GM12801 (cell line): ENCODE measurements around the gene CENPS.

ENCODE experiments used
- TF ChIP-seq, protein P1 (sequence below): IDR thresholded peaks from one replicate; pipeline ENCODE4 v1.5.1; 2011; ENCODE audit warnings: control low read depth; ENCODE audit not compliant: insufficient read length; ENCODE audit errors: extremely low read depth

Gene CENPS

DNA sequence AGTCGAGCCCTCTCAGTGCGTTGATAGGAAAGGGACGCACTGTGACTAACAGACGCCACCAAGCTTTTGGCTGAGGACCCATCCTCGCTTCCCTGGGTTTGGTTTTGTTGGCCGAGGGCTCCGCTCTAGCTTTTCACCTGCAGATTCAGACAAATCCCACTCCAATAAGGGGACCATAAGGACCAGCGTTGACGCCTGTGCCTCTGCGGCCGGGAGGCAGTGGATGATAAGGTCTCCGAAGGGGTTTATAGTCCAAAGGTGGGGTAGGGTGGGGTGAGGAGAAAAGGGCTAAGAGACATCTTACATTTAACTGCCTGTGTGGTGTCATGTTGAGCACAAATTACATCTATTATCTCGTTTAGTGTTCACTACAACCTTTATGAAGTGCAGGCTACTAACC is 45.3 kb downstream of the CENPS start:
- TF ChIP-seq, protein P1, sequence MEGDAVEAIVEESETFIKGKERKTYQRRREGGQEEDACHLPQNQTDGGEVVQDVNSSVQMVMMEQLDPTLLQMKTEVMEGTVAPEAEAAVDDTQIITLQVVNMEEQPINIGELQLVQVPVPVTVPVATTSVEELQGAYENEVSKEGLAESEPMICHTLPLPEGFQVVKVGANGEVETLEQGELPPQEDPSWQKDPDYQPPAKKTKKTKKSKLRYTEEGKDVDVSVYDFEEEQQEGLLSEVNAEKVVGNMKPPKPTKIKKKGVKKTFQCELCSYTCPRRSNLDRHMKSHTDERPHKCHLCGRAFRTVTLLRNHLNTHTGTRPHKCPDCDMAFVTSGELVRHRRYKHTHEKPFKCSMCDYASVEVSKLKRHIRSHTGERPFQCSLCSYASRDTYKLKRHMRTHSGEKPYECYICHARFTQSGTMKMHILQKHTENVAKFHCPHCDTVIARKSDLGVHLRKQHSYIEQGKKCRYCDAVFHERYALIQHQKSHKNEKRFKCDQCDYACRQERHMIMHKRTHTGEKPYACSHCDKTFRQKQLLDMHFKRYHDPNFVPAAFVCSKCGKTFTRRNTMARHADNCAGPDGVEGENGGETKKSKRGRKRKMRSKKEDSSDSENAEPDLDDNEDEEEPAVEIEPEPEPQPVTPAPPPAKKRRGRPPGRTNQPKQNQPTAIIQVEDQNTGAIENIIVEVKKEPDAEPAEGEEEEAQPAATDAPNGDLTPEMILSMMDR: no peak

DNA sequence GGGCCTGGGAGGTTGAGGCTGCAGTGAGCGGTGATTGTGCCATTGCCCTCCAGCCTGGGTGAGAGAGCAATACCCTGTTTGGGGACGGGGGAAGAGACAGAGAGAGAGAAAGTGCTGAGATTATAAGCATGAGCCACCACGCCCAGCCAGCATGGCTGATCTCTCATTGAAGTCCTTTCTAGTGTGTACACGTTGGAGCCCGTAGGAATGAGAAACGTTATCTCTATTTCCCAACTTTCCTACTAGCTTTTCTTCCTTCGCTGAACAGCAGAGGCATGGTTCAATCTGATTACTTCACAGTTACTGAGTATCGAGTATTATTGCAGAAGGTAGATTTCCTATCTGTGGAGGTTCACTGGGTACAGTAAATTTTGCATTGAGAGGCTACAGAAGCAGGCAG is 49.1 kb downstream of the CENPS start:
- TF ChIP-seq, protein P1: no peak

DNA sequence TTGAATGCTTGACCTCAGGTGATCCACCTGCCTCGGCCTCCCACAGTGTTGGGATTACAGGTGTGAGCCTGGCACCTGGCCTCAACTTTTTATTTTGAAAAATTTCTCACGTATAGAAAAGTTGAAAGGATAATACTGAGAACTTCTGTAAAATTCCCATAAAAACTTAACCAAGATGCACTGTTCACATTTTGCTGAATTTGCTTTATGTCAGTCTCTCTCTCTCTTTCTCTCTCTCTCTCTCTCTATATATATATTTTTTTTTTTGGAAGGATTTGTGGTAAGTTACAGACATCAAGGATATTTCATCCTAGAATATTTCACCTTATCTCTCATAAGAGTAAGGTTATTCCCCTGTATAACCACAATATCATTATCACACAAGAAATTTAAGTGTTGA is 50.4 kb downstream of the CENPS start:
- TF ChIP-seq, protein P1: no peak

DNA sequence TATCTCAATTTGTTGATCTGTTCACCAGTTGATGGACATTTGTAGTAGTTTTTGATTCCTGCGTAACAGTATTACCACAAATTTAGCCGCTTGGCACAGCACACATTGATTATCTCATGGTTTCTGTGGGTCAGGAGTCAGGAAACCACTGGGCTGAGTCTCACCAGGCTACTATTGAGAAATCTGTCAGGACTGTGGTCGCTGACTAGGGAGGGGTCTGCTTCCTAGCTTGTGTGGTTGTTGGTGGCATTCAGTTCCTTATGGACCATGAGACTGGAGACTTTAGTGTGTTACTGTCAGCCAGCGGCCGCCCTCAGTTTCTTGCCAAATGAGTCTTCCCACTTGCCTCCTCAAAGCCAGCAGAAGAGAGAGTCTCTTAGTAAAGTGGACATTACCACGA is 54.3 kb downstream of the CENPS start:
- TF ChIP-seq, protein P1: no peak

DNA sequence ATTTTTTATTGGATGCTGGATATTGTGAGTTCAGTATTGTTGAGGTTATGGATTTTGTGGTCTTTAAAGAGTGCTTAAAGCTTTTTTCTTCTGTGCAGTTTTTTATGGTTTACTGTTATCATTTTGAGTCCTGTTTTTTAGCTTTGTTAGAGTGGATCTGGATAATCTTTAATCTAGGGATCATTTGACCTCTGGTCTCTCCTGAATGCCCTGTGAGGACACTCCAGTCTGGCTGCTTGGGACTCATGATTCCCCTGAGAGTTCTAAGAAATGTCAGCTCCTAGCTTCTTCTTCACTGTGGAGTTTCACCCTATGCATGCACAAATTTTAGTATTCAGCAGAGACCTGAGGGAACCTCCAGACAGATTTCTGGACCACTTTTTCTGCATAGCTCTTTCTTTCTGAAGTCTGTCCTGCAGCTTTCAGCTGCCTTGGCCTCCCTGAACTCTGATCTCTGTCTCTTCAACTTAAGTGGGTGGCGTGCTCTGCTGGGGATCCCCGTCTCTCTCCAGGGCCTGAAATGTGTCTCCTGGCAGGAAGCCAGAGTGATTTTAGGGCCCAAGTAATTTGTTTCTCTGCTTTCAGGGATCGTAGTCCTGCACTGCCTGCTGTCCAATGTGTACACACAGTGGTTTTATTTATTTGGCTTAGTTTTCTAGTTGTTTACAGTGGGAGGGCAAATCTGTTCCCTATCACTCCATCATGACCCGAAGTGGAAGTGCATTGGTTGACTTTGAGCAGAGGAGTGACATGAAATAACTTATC is 59.2 kb downstream of the CENPS start:
- TF ChIP-seq, protein P1: no peak

DNA sequence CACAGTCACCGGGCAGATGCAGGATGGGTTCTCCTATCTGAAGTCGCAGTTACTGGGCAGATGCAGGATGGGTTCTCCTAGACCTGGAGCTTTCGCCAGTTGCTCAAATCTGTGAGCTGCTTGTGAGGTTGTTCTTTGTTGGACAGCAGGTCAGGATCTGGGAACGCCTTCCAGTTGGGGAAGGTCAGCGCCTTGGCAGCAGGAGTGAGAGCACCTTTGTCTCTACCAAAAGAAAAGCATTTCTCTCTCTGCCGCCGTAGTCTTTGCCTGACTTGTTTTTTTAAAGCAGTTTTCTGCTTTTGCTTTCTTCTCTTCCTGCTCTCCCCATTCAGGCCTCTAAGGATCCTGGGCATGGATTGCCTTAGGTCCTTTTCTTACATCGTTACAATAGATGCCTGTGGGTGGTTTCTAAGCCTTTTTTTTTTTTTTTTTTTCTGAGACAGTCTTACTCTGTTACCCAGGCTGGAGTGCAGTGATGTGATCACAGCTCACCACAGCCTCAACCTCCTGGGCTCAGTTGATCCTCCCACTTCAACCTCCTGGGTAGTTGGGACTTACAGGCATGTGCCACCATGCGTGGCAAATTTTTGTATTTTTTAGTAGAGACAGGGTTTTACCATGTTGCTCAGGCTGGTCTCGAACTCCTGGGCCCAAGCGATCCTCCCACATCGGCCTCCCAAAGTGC is 60.2 kb downstream of the CENPS start:
- TF ChIP-seq, protein P1: no peak
